Calu3 (cell line): ENCODE results near the gene DIS3L2. TPM values are rescaled to one million over a fixed set of nuclear protein-coding genes. Genes with fewer than 3 reads are reported as not detected.

ENCODE experiments used
- BruUV-seq: library from RNA; stranded (reverse); fragments of 400-500 nt; replicated peaks from 2 replicates; lab custom pipeline; 2021; lab: Mats Ljungman, UMichigan
- CTCF ChIA-PET: fragments of 300-600 bp; sonication (Branson Sonifier 250); formaldehyde crosslinking; loops from one replicate; lab custom pipeline; 2022; ENCODE audit warnings: antibody characterized with exemption; lab: Charles Lee
- DNase-seq: peaks from one replicate; pipeline ENCODE4 v3.0.0; 2022
- H3K27ac Mint-ChIP-seq: one replicate; pipeline ENCODE4 v1.8.0; 2022; ENCODE audit warnings: mixed read lengths; ENCODE audit not compliant: unreplicated experiment
- H3K27me3 Mint-ChIP-seq: one replicate; pipeline ENCODE4 v1.8.0; 2022; ENCODE audit warnings: mixed read lengths; ENCODE audit not compliant: unreplicated experiment
- H3K36me3 Mint-ChIP-seq: one replicate; pipeline ENCODE4 v1.8.0; 2022; ENCODE audit warnings: mild to moderate bottlenecking, moderate library complexity, mixed read lengths; ENCODE audit not compliant: insufficient read depth, unreplicated experiment
- H3K4me1 Mint-ChIP-seq: one replicate; pipeline ENCODE4 v1.8.0; 2022; ENCODE audit warnings: mild to moderate bottlenecking, low read depth, mixed read lengths; ENCODE audit not compliant: unreplicated experiment
- H3K4me3 Mint-ChIP-seq: one replicate; pipeline ENCODE4 v1.8.0; 2022; ENCODE audit warnings: mild to moderate bottlenecking, low read depth, moderate library complexity, mixed read lengths; ENCODE audit not compliant: unreplicated experiment
- H3K9me3 Mint-ChIP-seq: one replicate; pipeline ENCODE4 v1.8.0; 2022; ENCODE audit warnings: low read depth, mixed read lengths; ENCODE audit not compliant: unreplicated experiment
- intact Hi-C: fragments of 100-400 bp; cut with micrococcal nuclease; formaldehyde crosslinking; loops from one replicate; pipeline ENCODE4 v1.10.0; 2022; ENCODE audit not compliant: unreplicated experiment
- total RNA-seq: library from RNA; stranded (reverse); gene quantifications from 2 replicates; pipeline ENCODE4 v1.2.3, GENCODE V29; 2022
- TF ChIP-seq, protein P1 (sequence below): fragments of 200-600 bp; IDR thresholded peaks from one replicate; pipeline ENCODE4 v1.8.0; 2022; ENCODE audit warnings: antibody characterized with exemption; ENCODE audit not compliant: unreplicated experiment

Gene DIS3L2
- total RNA-seq, 1 experiment from 2014 or later, result 46.0 TPM

DNA sequence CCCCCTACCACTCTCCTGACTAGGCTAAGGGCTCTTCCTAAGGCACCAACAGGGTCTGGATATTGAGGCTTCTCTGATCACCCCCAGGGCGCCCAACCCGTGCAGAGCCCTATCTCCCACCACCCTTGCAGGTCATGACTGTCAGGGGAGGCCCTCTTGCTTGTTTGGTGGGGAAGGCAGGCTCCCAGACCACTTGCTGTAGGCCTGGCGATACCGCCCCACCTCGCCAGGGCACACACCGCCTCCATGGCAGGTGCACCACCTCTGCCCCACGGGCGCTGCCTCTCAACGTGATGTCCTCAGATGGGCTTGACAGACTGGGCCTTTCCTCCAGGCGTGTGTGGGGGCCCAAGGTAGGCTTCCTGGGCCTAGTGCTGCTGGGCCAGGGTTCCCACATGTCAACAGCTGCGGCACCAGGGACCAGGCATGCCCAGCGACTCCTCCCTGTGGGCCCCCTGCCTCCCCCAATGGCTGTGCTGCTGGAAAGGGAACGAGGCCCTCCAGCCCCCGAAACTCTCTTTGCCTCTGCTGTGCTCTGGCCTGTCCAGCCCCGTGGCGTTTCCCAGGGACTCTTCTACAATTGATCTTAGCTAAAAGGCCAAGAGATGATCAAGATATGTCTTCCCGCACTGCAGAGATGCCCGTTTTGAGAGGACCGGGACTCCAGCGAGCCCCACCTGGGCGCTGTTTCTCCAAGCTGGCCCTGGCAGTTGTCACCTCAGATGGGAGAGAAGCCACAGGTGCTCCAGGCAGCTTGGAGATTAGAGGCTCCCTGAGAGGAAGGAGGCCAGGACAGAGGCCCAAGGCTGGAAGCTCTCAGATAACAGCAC lies 42.8 kb upstream of the DIS3L2 start:
- Mint-ChIP-seq H3K9me3 (no peaks in the 10 kb centered on the region), H3K4me1 (no peaks in the 10 kb centered on the region), H3K27me3 (peaks cover 91% of the 10 kb centered on the region), H3K36me3 (no peaks in the 10 kb centered on the region), H3K27ac (no peak overlapping the region), H3K4me3 (no peak overlapping the region)
- intact Hi-C loops, result no loop called here
- CTCF ChIA-PET, result no interaction called here
- TF ChIP-seq, protein P1, sequence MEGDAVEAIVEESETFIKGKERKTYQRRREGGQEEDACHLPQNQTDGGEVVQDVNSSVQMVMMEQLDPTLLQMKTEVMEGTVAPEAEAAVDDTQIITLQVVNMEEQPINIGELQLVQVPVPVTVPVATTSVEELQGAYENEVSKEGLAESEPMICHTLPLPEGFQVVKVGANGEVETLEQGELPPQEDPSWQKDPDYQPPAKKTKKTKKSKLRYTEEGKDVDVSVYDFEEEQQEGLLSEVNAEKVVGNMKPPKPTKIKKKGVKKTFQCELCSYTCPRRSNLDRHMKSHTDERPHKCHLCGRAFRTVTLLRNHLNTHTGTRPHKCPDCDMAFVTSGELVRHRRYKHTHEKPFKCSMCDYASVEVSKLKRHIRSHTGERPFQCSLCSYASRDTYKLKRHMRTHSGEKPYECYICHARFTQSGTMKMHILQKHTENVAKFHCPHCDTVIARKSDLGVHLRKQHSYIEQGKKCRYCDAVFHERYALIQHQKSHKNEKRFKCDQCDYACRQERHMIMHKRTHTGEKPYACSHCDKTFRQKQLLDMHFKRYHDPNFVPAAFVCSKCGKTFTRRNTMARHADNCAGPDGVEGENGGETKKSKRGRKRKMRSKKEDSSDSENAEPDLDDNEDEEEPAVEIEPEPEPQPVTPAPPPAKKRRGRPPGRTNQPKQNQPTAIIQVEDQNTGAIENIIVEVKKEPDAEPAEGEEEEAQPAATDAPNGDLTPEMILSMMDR, result no peak
- BruUV-seq, result no TSS peak
- no peak for DNase-seq

DNA sequence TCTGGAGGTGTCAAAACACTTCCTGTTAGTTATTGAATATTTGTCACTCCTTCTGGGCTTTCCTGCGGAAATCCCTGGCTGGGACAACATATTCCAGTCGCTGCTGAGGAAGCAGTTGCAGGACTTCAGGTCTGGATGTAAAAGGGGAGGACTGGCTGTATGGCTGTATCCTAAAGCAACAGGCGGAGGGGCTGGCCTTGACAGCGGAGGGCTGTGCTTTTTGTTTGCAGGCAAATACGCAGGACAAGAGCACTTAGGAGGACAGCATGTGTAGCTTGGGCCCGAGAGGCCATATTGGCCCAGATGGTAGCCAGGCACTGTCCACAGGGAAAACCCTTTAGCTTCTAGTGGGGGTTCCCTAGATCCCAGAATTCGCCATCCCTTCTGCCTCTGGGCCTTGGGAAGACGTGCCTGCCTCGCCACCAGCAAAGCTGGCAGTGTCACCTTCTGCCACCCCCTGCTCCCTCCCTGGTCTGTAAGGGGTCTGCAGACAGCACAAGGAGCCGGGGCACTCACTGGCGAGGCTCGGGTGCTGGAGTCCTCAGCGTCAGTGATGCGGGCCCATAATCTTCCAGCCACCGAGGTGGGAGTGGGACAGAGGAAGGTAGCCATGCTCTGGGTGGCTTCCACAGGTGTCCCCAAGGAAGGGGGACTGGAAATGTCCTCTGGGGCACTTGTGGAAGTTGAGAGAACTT lies 42.0 kb upstream of the DIS3L2 start:
- TF ChIP-seq, protein P1, result no peak
- CTCF ChIA-PET, result no interaction called here
- H3K27me3 Mint-ChIP-seq, result peaks cover 91% of the 10 kb centered on the region
- H3K4me3 Mint-ChIP-seq, result no peak overlapping the region
- intact Hi-C loops, result no loop called here
- no peaks in the 10 kb centered on the region for H3K9me3 Mint-ChIP-seq
- no peaks in the 10 kb centered on the region for H3K36me3 Mint-ChIP-seq
- no TSS peak for BruUV-seq
- H3K27ac Mint-ChIP-seq, result no peak overlapping the region
- no peak for DNase-seq
- peaks cover 6% of the 10 kb centered on the region for H3K4me1 Mint-ChIP-seq

DNA sequence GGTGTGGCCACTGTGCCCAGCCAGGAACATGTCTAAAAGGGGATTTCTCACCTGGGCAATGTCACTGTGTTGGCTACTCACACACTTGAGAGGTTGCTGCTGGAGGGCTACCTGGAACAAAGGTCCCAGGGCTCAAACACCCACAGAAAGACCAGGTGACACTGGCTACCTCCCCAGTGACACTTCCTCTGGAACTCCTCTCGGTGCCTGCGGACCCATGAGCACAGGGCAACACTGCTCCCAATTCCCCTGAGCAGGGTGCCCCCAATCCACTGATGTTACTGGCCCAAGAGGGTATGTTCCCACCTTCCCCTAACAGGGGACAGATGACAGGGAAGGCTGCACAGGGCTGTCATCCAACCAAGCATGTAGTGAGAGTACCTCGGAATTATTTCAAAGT lies 41.1 kb upstream of the DIS3L2 start:
- TF ChIP-seq, protein P1, result no peak
- H3K27ac Mint-ChIP-seq, result no peak overlapping the region
- H3K4me1 Mint-ChIP-seq, result peaks cover 12% of the 10 kb centered on the region
- no peaks in the 10 kb centered on the region for H3K36me3 Mint-ChIP-seq
- no TSS peak for BruUV-seq
- no peaks in the 10 kb centered on the region for H3K9me3 Mint-ChIP-seq
- intact Hi-C loops, result no loop called here
- H3K4me3 Mint-ChIP-seq, result no peak overlapping the region
- no peak for DNase-seq
- peaks cover 91% of the 10 kb centered on the region for H3K27me3 Mint-ChIP-seq
- CTCF ChIA-PET, result no interaction called here

DNA sequence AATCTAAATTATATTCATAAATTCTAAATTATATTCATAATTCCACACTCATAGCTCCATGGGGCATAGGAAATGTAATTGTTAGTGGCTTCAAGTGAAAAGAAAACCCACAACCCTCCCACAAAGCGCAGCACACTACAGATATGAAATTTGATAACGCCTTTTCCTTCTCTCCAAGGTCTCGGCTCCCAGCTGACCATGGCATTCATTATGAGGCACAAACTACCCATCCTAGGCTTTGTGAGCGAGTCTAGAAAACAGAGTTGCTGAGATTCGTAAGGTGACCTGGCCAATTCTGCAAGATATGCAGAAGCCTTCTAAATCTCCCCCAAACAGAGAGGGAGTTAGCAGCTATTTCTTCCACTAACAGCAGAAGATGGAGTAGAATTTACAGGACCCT lies 40.7 kb upstream of the DIS3L2 start:
- Mint-ChIP-seq H3K27me3 (peaks cover 90% of the 10 kb centered on the region), H3K27ac (no peak overlapping the region), H3K4me3 (no peak overlapping the region), H3K4me1 (peaks cover 12% of the 10 kb centered on the region), H3K36me3 (no peaks in the 10 kb centered on the region), H3K9me3 (no peaks in the 10 kb centered on the region)
- intact Hi-C loops, result no loop called here
- BruUV-seq, result no TSS peak
- CTCF ChIA-PET, result no interaction called here
- TF ChIP-seq, protein P1, result no peak
- DNase-seq, result no peak
